NCI-H748 (cell line): ENCODE data around the gene CHN2.

Experiments used
- DNase-seq: peaks from one replicate; lab custom pipeline; 2025; ENCODE audit not compliant: unreplicated experiment; lab: John Stamatoyannopoulos, UW

CHN2 gene

DNA sequence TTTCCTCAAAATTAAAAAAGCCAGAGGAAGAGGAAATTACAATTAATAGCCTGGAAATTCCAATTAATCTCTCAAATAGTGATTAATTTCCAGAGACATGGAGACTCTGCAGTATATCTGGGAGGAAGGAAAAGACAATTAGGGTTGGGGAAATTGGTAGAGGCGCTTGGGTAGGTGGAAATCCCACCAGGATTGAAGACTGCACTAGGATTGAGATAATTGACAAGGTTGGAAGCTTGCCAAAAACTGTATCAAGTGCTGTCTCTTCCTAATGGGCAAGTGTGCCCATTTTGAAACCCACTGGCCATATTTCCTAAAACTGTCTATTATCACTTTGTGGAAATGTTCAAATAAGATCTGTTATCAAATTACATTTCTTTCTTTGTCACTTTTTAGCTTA is 21.6 kb downstream of the CHN2 start:
- DNase-seq = peak; percentile 71

DNA sequence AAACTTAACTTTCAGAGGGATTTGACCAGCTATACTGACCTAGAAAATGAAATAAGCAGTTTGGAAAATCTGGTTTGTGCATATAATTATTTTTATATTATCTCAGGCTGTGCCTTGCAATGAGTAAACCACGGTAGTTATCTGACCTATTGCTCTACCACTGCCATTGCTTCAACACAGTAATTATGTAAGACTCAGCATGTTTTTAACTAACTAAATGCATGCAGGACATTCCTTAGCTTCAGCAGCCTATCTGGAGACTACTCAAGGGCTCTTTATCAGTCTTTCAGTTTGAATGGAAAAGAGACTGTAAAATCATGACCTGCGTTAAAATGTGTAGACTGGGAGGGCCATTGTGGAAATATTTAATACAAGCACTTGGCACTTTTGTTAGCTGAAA is 22.5 kb downstream of the CHN2 start:
- DNase-seq = no peak

DNA sequence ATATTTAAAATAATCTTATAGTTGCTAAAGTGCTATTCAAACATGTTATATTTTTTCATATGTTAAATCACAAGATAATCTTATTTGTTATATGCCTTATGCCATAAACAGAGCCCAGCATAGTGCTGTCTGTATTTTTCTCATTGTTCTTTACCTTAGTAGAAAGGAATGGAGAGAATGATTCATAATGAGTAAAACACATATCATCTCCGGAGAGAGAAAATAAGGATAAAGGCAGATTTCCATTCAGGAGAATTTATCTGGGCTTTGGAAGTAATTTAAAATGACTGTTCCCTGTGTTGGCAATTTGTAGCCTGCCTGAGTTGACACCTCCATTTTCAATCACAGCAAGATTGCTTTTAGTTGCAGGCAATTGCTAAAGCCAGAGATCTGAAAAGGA is 30.2 kb downstream of the CHN2 start:
- DNase-seq = no peak

DNA sequence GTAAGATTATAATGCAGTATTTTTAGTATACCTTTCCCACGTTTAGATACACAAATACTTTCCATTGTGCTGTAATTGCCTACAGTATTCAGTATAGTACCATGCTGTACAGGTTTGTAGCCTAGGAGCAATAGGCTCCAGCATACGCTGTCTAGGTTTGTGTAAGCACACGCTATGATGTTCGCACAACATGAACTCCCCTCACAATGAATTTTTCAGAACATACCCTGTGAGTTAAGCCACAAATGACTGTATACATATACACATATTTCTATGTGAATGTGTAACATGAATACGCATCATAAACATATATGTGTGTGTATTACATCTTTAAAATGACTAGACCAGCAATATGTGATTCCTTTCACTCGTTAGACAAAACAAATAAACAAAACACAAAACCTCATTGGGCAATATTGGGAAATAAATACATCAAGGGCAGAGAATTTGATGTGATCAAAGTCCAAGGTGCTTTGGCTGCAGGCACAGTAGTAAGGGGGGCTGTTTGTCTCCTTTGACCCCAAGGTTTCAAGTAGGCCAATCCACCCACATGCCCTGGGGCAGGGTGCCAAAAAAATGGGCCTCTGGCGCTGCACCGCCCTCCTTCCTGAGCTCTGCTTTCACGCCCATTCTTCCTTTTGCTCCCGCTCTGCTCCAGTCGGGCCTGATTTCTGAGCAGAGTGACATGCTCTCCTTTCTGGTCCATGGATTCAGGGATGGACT is 33.9 kb downstream of the CHN2 start:
- peak; percentile 43 for DNase-seq

DNA sequence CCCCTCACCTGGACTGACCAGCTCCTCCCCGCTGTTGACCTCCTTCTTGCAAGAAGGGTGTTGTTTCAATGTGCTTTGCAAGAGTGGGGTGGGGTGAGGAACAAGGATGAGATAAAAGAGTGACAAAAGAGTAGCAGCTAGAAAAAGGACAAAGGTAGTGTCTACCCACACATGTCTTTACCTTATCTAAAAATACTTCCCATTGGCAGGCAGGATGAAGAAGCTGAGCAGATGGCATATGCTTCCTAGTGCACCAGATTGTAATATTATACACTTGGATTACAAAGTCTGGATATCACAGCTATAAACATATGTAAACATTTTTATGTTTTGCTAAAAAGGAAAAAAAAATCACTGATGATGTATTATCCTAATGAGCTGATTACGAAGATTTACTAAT is 34.5 kb downstream of the CHN2 start:
- no peak for DNase-seq

DNA sequence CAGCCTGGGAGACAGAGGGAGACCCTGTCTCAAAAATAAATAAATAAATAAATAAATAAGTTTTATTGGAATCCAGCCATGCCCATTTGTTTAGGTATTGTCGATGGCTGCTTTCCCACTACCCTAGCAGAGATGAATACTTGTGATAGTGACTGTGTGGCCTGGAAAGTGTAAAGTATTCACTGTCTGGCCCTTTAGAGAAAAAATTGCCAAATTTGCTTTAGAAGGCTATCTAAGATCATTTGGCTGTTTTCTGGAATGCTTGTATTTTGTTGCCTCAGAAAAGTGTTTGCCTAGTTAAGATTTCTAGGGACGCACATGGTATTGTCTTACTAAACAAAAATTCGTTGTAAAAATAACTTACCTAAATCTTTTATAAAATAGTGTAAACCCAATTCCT is 35.4 kb downstream of the CHN2 start:
- no peak for DNase-seq

DNA sequence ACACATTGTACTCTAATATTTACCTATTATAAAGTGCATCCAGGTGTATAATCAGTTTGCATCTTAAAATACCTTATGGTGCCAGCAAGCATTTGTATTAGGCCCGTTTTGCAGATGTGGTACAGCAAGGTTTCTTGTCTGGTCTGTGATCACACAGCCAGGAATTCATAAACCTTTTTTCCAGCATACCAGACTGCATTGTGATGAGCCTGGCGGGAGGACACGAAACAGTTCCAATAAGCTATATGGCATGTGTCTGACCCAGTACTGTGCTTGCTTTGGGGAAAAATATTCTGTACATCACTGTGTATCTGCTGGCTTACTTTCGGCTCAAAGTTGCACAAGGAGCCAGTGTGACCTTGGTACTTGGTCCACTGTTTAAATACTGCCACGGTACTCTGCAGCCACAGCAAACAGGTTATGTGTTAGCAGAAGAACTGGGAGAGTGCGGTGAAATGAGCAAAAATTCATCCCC is 36.3 kb downstream of the CHN2 start:
- DNase-seq = peak; percentile 23

DNA sequence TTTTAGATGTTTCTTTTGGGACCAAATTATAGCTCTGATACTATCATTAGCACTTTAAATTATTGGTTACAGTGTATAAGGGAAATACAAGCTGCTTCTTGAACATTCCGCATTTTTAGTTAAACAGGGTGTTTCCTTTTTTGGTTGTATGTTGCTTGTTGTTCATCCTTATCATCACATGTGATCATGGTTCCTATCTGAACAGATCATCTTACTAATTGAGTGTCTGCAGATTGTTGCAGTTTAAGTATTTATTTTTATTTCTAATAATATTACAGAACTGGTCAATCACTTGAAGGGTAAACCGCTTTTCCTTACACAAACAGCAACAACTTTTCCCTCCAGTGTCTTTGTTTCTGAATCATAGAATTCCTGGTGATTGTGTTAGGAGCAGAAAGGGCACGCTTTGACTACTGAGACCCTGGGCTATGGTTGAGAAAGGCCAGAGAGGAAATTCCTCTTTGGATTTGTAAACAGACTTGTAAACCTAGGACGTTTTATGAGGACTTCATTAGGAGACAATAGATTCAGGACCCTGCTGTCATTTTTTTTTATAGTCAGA is 37.2 kb downstream of the CHN2 start:
- DNase-seq = no peak

DNA sequence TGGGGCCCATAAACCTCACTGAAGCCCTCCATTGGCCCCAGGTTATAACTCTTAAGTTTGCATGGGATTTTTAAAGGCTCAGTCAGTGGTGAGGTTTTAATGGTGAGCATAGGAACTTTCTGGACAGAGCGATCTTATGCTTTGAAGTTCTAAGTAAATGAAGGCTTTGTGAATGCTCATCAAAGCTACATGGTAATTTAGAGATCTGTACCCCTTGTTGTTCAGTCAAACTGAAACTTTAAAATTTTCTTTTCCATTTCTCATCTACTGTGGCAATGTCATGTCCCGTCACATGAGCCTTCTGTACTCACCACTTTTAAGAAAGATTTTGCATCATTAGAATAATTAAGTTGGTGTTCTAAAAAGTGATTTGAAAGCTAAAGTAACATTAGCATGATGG is 39.9 kb downstream of the CHN2 start:
- DNase-seq = no peak

DNA sequence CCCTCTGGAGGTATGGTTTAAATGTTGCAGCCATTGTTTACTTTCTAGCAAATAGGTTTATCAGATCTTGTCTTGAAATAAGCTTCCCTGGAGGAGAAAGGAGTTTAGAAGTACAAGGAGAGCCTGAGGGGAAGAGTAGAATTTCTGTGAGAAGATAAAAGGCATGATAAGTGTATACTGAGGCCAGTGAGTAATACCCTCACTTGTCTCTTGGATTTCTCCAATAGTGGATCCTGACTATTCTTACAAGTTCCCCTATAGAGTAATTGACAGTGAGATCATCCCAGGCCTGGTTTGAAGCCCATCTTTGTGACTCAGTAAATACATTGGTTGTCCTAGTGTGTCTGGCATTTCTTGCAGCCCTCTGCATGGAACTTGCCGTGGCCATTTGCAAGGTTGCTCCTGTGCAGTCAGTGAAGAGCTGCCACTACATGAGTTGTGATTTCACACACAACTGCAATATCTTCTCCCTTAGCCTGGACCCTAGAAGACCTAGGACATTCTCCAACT is 41.6 kb downstream of the CHN2 start:
- DNase-seq = no peak

DNA sequence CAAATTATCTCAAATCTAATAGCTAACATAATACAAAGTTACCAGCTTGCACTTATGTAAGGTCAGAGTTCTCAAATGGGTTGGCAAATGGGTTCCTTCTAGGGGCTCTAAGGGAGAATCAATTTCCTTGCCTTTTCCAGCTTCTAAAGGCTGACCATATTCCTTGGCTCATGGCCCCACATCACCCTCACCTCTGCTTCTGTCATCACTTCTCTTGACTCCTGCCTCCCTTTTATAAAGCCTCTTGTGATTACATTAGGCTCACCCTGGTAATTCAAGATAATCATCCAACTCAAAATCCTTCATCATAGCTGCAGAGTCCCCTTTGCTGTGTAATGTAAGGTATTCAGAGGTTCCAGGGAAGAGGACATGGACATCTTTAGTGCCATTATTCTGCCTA is 42.1 kb downstream of the CHN2 start:
- DNase-seq = no peak

DNA sequence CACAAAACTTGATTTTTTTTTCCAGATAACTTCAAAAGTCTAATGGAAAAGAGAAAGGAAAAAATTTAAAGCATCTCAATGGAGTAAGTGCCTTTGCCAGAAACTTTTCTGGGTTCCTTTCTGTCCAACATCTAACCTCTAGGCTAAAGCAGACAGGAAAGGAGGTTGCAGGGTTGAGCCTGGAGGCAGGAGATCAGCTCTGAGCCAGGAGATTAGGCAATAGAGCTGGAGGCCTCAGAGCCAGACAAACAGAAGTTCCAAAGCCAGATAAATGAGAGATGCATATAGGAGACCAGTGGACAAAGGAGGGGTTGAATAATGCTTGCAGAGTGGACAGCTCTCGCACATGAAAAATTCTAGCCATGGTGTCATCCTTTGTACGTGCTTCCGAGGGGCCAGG is 42.9 kb downstream of the CHN2 start:
- no peak for DNase-seq

DNA sequence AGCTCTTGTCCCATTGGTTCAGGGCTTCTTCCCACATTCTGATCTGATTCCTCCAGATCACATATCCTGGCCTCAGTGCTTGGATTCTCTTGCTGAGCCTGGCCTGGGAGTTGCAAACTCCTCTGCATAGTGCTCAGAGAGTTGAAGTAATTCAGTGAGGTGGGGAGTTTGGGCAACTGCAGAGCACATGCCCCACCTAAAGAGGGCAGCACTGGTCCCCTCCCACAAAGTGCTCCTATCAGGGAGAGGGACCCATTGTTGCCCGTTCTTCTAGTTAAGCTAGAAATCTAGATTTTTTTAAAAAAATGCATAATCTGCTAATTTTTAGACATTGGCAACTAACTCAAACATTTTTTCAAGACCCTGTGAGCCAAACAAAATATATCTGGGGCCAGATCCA is 45.1 kb downstream of the CHN2 start:
- DNase-seq = peak; percentile 34

DNA sequence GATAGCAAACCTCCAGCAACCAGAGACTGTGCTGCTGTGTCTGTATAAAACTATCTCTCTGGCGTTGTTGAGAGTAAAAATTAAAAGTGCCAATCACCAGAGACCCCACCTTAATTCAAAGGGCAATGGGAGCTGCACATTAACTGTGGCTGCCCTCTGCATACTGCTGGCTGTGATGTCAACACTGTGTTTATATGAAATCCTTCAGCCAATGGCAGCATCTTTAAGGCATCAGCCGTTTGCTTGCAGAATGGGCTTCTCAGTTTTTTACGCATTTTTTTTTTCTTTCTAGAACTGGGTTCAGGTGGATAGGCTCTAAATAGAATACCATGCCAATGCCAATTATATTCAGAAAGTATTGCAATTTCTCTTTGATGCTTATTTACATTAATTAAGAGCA is 47.7 kb downstream of the CHN2 start:
- no peak for DNase-seq

DNA sequence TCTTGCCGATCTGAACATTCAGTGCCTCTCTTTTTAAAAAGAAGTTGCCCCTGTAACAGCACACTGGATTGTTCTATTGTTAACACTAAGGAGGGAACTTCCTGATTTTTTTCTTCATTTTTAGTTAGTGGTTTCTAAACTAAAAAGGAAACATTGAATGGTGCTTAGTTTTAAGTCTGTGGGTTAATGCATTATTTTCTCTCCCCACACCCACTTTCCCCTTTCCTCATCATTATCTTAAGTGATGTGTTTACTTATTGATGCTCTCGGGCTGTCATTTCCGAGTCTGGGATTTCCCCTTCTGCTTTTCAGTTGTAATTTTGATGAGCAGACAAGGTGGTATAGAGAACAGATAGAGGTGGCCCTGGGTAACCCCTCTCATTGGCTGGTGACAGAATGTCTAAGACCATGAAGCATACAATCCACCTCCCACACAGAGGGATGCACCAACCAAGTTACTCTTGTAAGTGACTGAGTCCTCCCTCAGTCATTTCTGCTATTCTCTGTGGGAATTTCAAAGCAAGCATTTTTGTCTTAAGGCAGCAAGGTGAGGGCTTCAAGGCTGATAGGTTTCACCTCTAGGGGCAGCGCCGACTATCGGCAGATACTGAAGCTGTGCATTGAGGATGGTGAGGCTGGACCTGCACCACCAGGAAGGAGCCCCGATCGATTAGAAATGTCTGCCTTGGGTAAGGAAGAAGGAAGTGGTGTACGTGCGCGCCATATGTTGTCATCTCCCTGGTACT is 49.5 kb downstream of the CHN2 start:
- peak; percentile 52 for DNase-seq

DNA sequence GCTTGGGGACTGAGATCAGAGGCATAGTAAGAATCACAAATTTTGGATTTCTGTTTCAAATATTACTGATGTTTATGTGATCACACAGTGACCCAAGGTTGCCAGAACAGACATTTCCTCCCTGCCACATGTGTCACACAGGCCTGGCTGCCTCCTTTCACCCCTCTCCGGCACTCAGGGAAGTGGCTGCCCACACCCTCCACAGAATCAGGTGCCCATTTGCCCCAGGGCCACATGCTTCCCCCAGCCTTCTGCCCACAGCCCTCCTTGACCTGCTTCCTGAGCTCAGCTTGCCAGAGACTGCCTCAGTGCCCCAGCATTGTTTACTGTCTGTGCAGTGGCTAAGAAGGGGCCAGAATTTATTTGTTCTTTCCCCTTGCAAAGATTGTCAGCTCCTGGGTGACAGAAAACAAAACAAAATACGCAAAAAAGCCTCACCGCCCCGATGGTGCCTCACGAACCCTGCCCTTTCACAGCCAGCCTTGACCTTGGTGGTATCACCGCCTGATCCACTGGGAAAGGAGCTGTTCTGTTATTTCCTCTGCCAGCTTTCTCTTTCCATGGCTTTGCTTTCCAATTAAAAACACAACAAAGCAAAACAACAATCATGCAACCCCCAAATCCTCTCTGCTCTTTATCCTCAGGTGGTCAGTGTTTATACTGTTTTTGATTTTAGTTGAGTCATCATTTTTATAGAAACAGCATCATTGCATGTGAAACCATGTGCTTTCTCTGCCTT is 52.8 kb downstream of the CHN2 start:
- no peak for DNase-seq

DNA sequence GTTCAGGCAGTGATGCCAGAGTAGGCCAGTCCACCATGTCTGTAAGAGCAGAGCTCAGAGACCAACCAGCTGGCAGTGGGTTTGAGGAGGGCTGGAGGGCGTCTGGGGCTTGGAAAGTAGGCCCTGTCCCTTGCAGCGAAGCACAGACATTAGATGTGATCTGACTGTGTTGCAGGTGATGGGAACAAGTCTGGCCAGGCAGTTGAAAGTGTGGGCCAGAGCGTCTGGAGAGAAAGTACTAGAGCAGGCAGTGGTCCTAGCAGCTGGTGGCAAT is 53.3 kb downstream of the CHN2 start:
- no peak for DNase-seq

DNA sequence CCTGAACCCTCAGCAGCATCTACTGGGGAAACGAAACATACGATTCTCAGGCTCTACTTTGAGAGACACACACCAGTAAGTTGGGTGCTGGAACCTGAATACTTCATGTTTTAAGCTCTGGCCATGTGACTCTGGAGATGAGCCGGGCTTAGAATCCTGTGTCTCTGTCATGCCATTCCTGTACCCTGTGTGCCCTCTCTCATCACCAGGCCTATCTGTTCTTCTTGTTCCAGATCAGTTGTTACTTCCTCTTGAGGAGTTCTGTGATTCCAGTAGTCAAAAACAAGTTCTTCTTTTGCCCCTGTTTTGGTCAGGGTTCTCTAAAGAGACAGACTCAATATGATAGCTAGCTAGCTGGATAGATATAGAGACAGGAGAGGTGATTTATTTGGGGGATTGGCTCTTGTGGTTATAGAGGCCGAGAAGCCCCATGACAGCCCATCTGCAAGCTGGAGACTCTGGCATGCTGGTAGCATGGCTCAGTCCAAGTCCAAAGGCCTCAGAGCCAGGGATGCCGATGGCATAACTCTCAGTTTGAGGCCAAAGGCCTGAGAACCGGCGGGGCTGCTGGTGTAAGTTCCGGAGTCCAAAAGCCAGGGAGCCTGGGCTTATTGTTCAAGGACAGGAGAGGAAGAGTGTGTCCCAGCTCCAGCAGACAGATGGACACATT is 54.3 kb downstream of the CHN2 start:
- no peak for DNase-seq

DNA sequence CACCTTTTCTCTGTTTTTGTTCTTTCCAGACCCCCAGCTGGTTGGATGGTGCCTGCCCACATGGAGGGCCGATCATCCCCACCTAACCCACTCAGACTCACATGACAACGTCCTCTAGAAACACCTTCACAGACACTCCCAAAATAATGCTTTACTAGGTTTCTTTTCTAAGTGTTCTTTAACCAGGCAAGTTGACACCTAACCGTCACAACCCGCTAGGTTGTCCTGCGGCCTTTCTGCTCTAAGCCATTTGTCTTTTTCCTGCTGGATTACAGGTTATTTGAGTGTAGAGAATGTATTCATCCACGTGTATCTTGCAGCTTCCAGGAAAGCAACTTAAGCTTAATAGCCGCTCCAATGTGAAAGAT is 54.8 kb downstream of the CHN2 start:
- no peak for DNase-seq

DNA sequence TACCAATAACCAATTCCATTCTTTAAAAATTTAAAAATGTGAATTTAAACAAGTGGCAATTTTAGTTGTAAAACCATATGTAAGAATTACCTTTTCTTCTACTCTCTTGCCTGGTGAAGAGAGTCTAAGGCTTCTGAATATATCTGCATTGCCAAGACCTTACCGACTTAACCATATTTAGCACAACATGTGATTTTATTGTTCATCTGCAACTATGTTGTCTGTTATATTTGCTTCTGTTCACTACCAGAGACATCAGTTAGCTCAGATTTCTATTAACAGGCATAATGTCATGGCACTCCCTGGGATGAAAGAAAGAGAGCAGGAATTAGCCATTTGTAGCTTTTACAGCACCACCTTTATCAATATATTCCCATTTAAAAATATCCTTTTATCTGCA is 55.3 kb downstream of the CHN2 start:
- no peak for DNase-seq

DNA sequence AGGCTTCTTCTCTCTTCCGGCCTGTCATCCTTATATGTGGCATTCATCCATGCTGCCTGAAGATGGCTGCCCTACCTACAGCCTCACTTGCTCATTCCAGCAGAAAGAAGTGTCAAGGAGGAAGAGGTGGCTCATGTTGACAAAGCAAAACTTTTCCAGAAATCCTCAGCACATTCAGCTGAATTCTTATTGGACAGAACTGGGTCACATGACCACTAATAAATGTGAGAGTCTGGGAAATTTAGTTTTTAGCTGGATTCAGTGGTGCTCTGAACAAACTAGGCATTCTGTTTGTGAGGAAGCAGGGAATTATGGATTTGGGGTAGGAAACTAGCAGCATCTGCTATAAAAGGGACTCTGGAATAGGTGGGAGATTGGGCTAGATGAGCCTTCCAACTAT is 58.6 kb downstream of the CHN2 start:
- no peak for DNase-seq
